Erythroblast (primary cell): Measurements from ENCODE around the gene TBC1D16.

Source experiments
- GATA1 ChIP-seq: IDR thresholded peaks from 2 replicates; pipeline ENCODE4 v1.6.1; 2011; ENCODE audit warnings: low read depth, mild to moderate bottlenecking, control low read depth, low read length, moderate library complexity
- POLR2A ChIP-seq: IDR thresholded peaks from 2 replicates; pipeline ENCODE4 v1.6.1; 2011; ENCODE audit warnings: mild to moderate bottlenecking, low read length

- TF ChIP-seq POLR2A: no peak
- TF ChIP-seq GATA1: no peak
These were observed 120.6 kb downstream of the TBC1D16 start for GRCh38 chr17:79914813-79915740.
